SK-N-SH (cell line): Measurements from ENCODE around the gene CTSZ. TPM values are rescaled to one million over a fixed set of nuclear protein-coding genes. Genes with fewer than 3 reads are reported as not detected.

Source experiments
- CTCF ChIA-PET: fragments of 300-600, 350-600 bp; formaldehyde crosslinking; extraction: SDS; loops from one replicate; lab custom pipeline; 2021; lab: Yijun Ruan, JAX
- POLR2A ChIA-PET: fragments of 350-600 bp; sonication (Branson Sonifier 250); formaldehyde crosslinking; extraction: SDS; loops from one replicate; lab custom pipeline; 2020; ENCODE audit warnings: antibody characterized with exemption, inconsistent platforms; lab: Yijun Ruan, JAX
- DNase-seq: peaks from one replicate; pipeline ENCODE4 v3.0.0; 2012
- H2AFZ ChIP-seq: fragments of 200-600 bp; sonication (generic); 2 replicates; pipeline ENCODE4 v1.8.1; 2016; ENCODE audit warnings: antibody characterized with exemption, mild to moderate bottlenecking, low read depth
- H3F3A ChIP-seq: fragments of 200-600 bp; sonication (generic); replicated peaks from 2 replicates; pipeline ENCODE3; 2016; ENCODE audit warnings: antibody characterized with exemption, mild to moderate bottlenecking; ENCODE audit not compliant: insufficient read depth
- H3K27ac ChIP-seq, 2 experiments: fragments of 200-500 bp in 1 of 2; fragments of 200-600 bp in 1 of 2; sonication (Bioruptor generic) in 1 of 2; sonication (generic), shearing (Covaris generic) in 1 of 2; 2 replicates each; pipeline versions ENCODE4 v1.5.1 to v1.6.1; 2014 to 2016; ENCODE audit warnings: low read depth in 2 of 2, inconsistent platforms in 1 of 2, low read length in 1 of 2, mild to moderate bottlenecking in 1 of 2, mixed read lengths in 1 of 2
- H3K27me3 ChIP-seq: fragments of 200-600 bp; sonication (generic), shearing (Covaris generic); 2 replicates; pipeline ENCODE4 v1.6.1; 2016; ENCODE audit warnings: mixed run types; ENCODE audit not compliant: insufficient read depth
- H3K36me3 ChIP-seq, 2 experiments: fragments of 200-500 bp in 1 of 2; fragments of 200-600 bp in 1 of 2; sonication (Bioruptor generic) in 1 of 2; sonication (generic) in 1 of 2; replicated peaks in 1 of 2; 2 replicates each; pipeline versions ENCODE3 to v1.5.1; 2014 to 2016; ENCODE audit warnings: low read length in 1 of 2, mild to moderate bottlenecking in 1 of 2; ENCODE audit not compliant: insufficient read depth in 2 of 2, control insufficient read depth in 1 of 2
- H3K4me1 ChIP-seq, 2 experiments: fragments of 200-500 bp in 1 of 2; fragments of 200-600 bp in 1 of 2; sonication (Bioruptor generic) in 1 of 2; sonication (generic), shearing (Covaris generic) in 1 of 2; 2 replicates each; pipeline versions ENCODE4 v1.5.1 to v1.6.1; 2014 to 2016; ENCODE audit warnings: low read depth in 1 of 2, low read length in 1 of 2, mixed run types in 1 of 2; ENCODE audit not compliant: insufficient read depth in 2 of 2, control insufficient read depth in 1 of 2
- H3K4me2 ChIP-seq: fragments of 200-600 bp; sonication (generic), shearing (Covaris generic); 2 replicates; pipeline ENCODE4 v1.6.1; 2017; ENCODE audit warnings: mixed run types
- H3K4me3 ChIP-seq, 2 experiments: fragments of 200-500 bp in 1 of 2; fragments of 200-600 bp in 1 of 2; sonication (Bioruptor generic) in 1 of 2; sonication (generic), shearing (Covaris generic) in 1 of 2; 2 replicates each; pipeline versions ENCODE4 v1.5.1 to v1.8.1; 2014 to 2016; ENCODE audit warnings: low read depth in 2 of 2, inconsistent platforms in 1 of 2, low read length in 1 of 2, mild to moderate bottlenecking in 1 of 2, mixed read lengths in 1 of 2, moderate library complexity in 1 of 2
- H3K79me2 ChIP-seq: fragments of 200-600 bp; sonication (generic); 2 replicates; pipeline ENCODE4 v1.8.1; 2017; ENCODE audit warnings: mild to moderate bottlenecking; ENCODE audit not compliant: insufficient read depth
- H3K9ac ChIP-seq: fragments of 200-600 bp; sonication (generic); 2 replicates; pipeline ENCODE4 v1.6.1; 2017; ENCODE audit warnings: mixed run types
- H3K9me2 ChIP-seq: fragments of 200-600 bp; sonication (generic); 2 replicates; pipeline ENCODE4 v1.6.1; 2017; ENCODE audit warnings: mixed run types
- H3K9me3 ChIP-seq: fragments of 200-600 bp; sonication (generic); 2 replicates; pipeline ENCODE4 v1.6.1; 2017; ENCODE audit warnings: mixed run types, mild to moderate bottlenecking, moderate library complexity
- H4K20me1 ChIP-seq: fragments of 200-600 bp; sonication (generic); 2 replicates; pipeline ENCODE4 v1.6.1; 2017; ENCODE audit warnings: mild to moderate bottlenecking, mixed run types; ENCODE audit not compliant: insufficient read depth
- EP300 ChIP-seq, 2 experiments: IDR thresholded peaks; 2 replicates each; pipeline versions ENCODE4 v1.4.0 to v1.6.1; 2012; ENCODE audit warnings: borderline replicate concordance in 1 of 2, low read depth in 1 of 2, low read length in 1 of 2
- EZH2phosphoT487 ChIP-seq: fragments of 200-600 bp; sonication (generic); IDR thresholded peaks from 2 replicates; pipeline ENCODE4 v1.6.1; 2017; ENCODE audit warnings: low read depth, mixed run types, mild to moderate bottlenecking, antibody characterized with exemption, moderate library complexity, borderline replicate concordance
- FOSL2 ChIP-seq: IDR thresholded peaks from 2 replicates; pipeline ENCODE4 v1.4.0; 2012; ENCODE audit warnings: low read depth, mild to moderate bottlenecking, moderate library complexity, borderline replicate concordance
- FOXJ3 ChIP-seq: sonication (generic); formaldehyde crosslinking; IDR thresholded peaks from 2 replicates; pipeline ENCODE4 v1.5.1; 2020; ENCODE audit warnings: mild to moderate bottlenecking, missing genetic modification reagents
- FOXM1 ChIP-seq: IDR thresholded peaks from 2 replicates; pipeline ENCODE4 v1.4.0; 2012; ENCODE audit warnings: low read depth, mild to moderate bottlenecking
- IRF3 ChIP-seq: fragments of 150-350 bp; IDR thresholded peaks from 2 replicates; pipeline ENCODE4 v1.6.1; 2016; ENCODE audit warnings: mild to moderate bottlenecking, low read depth, low read length
- JUND ChIP-seq: IDR thresholded peaks from 2 replicates; pipeline ENCODE4 v1.4.0; 2012
- MEF2A ChIP-seq: IDR thresholded peaks from 2 replicates; pipeline ENCODE4 v1.4.0; 2012; ENCODE audit warnings: low read depth, borderline replicate concordance
- MXI1 ChIP-seq: IDR thresholded peaks from 2 replicates; pipeline ENCODE4 v1.6.1; 2012; ENCODE audit warnings: mild to moderate bottlenecking, low read depth, low read length, improper control_type of control experiment
- NFIC ChIP-seq: IDR thresholded peaks from 2 replicates; pipeline ENCODE4 v1.4.0; 2012; ENCODE audit warnings: borderline replicate concordance
- POLR2AphosphoS5 ChIP-seq: IDR thresholded peaks from 2 replicates; pipeline ENCODE4 v1.6.1; 2012; ENCODE audit warnings: low read depth, low read length
- RAD21 ChIP-seq: IDR thresholded peaks from 2 replicates; pipeline ENCODE4 v1.6.1; 2012; ENCODE audit warnings: mild to moderate bottlenecking, low read length
- RCOR1 ChIP-seq: fragments of 150-350 bp; IDR thresholded peaks from 2 replicates; pipeline ENCODE4 v1.6.1; 2017; ENCODE audit warnings: antibody characterized with exemption, low read length
- RXRA ChIP-seq: IDR thresholded peaks from 2 replicates; pipeline ENCODE4 v1.4.0; 2012; ENCODE audit warnings: low read depth, mild to moderate bottlenecking, borderline replicate concordance
- TAF1 ChIP-seq: IDR thresholded peaks from 2 replicates; pipeline ENCODE4 v1.6.1; 2012; ENCODE audit warnings: low read depth, mild to moderate bottlenecking, low read length, moderate library complexity, borderline replicate concordance
- TCF12 ChIP-seq: IDR thresholded peaks from 2 replicates; pipeline ENCODE4 v1.4.0; 2012
- YY1 ChIP-seq: IDR thresholded peaks from 2 replicates; pipeline ENCODE4 v1.4.0; 2012; ENCODE audit warnings: low read depth, mild to moderate bottlenecking
- ZBTB33 ChIP-seq: IDR thresholded peaks from 2 replicates; pipeline ENCODE4 v1.4.0; 2012; ENCODE audit warnings: low read depth, borderline replicate concordance
- WGBS: methylation state at CpG from one replicate; pipeline ENCODE4 v1.1.6; 2017; ENCODE audit warnings: low lambda C conversion rate; 5-methylcytosine and 5-hydroxymethylcytosine counted together
- polyA plus RNA-seq, 3 experiments: library from polyadenylated mRNA; depleted of rRNA; stranded (reverse); fragments of >200 nt; gene quantifications; 2 replicates each; pipeline ENCODE4 v1.2.3, GENCODE V29; 2012
- TF ChIP-seq, protein P1 (sequence below): fragments of 150-350 bp; IDR thresholded peaks from 2 replicates; pipeline ENCODE4 v1.6.1; 2017; ENCODE audit warnings: antibody characterized with exemption, low read length, low read depth, borderline replicate concordance
- TF ChIP-seq, protein P2 (sequence below): fragments of 200-600 bp; sonication (generic); IDR thresholded peaks from 2 replicates; pipeline ENCODE4 v1.6.1; 2017; ENCODE audit warnings: antibody characterized with exemption, mild to moderate bottlenecking, moderate library complexity
- TF ChIP-seq, protein P3 (sequence below): IDR thresholded peaks from 2 replicates; pipeline ENCODE4 v1.4.0; 2012; ENCODE audit warnings: low read depth
- TF ChIP-seq, protein P4 (sequence below): IDR thresholded peaks from 2 replicates; pipeline ENCODE4 v1.4.0; 2012; ENCODE audit warnings: low read depth, borderline replicate concordance

Gene CTSZ
- polyA plus RNA-seq, 1 of the 3 experiments (the other 2 are of a cell fraction) = 0.03 TPM

DNA sequence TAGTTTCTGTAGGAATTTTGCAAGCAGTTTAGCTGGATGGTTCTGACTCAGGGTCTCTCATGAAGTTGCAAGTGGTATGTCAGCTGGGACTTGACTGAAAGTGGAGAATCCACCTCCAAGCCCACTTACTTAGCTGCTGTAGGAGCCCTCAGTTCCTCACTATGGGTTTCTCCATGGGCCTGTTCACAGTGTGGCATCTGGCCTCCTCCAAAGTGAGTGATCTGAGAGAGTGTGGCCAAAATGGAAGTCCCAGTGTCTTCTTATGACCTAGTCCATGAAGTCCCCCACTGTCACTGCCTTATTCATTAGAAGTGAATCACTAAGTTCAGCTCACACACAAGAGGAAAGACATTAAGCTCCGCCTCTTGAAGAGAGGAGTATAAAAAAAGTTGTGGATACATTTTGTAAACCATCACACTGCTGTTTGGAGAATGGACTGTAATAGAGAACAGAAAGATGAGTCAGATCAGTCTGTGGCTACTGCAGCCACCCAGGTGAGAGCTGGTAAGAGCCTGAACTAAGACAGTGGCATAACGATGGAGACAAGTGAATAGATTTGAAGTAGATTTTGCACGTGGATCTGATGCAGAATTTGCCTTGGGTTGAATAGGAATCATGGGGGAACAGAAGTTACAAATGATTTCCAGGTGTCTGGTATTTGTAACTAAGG lies 30.9 kb downstream of the CTSZ start:
- WGBS = 79% methylated on average over 3 of the region's 3 CpGs
- no peaks in the 10 kb centered on the region for H4K20me1 ChIP-seq
- 0 out of 2 replicates have a peak, but pooled peaks cover 4% of the 10 kb centered on the region for H3K9me3 ChIP-seq
- no peak overlapping the region for H3K27ac ChIP-seq
- DNase-seq = no peak
- no peak overlapping the region for H3K9ac ChIP-seq
- POLR2A ChIA-PET = no interaction called here
- no peaks in the 10 kb centered on the region for H3K9me2 ChIP-seq
- CTCF ChIA-PET = interaction anchor here (1.0 kb wide), 1 partner anchor 480 kb away, joined by 3 read pairs; no protein-coding TSS in a partner anchor
- no peaks in the 10 kb centered on the region for H3F3A ChIP-seq
- TF ChIP-seq RAD21 (no peak), JUND (no peak), FOXJ3 (CRISPR knock-in tag) (no peak), FOXM1 (no peak), YY1 (no peak), EZH2phosphoT487 (no peak), RCOR1 (no peak), MXI1 (no peak), RXRA (no peak)
- TF ChIP-seq, protein P1, sequence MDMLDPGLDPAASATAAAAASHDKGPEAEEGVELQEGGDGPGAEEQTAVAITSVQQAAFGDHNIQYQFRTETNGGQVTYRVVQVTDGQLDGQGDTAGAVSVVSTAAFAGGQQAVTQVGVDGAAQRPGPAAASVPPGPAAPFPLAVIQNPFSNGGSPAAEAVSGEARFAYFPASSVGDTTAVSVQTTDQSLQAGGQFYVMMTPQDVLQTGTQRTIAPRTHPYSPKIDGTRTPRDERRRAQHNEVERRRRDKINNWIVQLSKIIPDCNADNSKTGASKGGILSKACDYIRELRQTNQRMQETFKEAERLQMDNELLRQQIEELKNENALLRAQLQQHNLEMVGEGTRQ = no peak
- H3K36me3 ChIP-seq = no peaks in the 10 kb centered on the region
- no peaks in the 10 kb centered on the region for H3K27me3 ChIP-seq
- no peaks in the 10 kb centered on the region for H3K79me2 ChIP-seq
- no peak overlapping the region for H2AFZ ChIP-seq
- H3K4me1 ChIP-seq = no peaks in the 10 kb centered on the region
- no peak overlapping the region for H3K4me3 ChIP-seq
- no peak overlapping the region for H3K4me2 ChIP-seq

DNA sequence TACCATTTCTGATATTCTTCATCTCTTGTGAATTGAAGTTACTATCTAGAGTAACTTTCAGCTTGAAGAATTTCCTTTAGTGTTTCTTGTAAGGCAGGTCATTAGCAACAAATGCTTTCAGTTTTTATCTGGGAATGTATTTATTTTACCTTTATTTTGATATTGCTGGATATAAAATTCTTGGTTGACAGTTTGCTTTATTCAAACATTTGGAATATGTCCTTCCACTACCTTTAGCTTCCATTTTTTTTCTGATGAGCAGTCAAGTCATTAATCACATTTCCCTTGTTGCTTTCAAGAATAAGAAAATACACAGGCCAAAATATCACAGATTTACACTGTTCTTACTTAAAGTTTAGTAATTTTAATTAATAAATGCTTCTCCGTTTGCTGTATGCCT lies 31.7 kb downstream of the CTSZ start:
- CTCF ChIA-PET = no interaction called here

More for the DNA sequence above, 31.7 kb downstream of the CTSZ start:
- no peak overlapping the region for H2AFZ ChIP-seq
- no peaks in the 10 kb centered on the region for H3K4me1 ChIP-seq
- no peak overlapping the region for H3K4me3 ChIP-seq
- DNase-seq = no peak
- no peak for TF ChIP-seq TAF1
- no peak for TF ChIP-seq IRF3
- no peak for TF ChIP-seq NFIC
- no peak for TF ChIP-seq RXRA
- TF ChIP-seq FOSL2 = no peak
- no peak for TF ChIP-seq TCF12
- TF ChIP-seq MXI1 = no peak
- TF ChIP-seq MEF2A = no peak
- TF ChIP-seq, protein P2, sequence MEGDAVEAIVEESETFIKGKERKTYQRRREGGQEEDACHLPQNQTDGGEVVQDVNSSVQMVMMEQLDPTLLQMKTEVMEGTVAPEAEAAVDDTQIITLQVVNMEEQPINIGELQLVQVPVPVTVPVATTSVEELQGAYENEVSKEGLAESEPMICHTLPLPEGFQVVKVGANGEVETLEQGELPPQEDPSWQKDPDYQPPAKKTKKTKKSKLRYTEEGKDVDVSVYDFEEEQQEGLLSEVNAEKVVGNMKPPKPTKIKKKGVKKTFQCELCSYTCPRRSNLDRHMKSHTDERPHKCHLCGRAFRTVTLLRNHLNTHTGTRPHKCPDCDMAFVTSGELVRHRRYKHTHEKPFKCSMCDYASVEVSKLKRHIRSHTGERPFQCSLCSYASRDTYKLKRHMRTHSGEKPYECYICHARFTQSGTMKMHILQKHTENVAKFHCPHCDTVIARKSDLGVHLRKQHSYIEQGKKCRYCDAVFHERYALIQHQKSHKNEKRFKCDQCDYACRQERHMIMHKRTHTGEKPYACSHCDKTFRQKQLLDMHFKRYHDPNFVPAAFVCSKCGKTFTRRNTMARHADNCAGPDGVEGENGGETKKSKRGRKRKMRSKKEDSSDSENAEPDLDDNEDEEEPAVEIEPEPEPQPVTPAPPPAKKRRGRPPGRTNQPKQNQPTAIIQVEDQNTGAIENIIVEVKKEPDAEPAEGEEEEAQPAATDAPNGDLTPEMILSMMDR = no peak
- TF ChIP-seq ZBTB33 = no peak
- TF ChIP-seq POLR2AphosphoS5 = no peak
- TF ChIP-seq, protein P3, sequence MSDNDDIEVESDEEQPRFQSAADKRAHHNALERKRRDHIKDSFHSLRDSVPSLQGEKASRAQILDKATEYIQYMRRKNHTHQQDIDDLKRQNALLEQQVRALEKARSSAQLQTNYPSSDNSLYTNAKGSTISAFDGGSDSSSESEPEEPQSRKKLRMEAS = no peak
- TF ChIP-seq, protein P4, sequence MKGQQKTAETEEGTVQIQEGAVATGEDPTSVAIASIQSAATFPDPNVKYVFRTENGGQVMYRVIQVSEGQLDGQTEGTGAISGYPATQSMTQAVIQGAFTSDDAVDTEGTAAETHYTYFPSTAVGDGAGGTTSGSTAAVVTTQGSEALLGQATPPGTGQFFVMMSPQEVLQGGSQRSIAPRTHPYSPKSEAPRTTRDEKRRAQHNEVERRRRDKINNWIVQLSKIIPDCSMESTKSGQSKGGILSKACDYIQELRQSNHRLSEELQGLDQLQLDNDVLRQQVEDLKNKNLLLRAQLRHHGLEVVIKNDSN = no peak
- TF ChIP-seq FOXJ3 (CRISPR knock-in tag) = no peak
- TF ChIP-seq EP300 (IDR thresholded peaks at IDR 0.05; ENCODE audit: borderline replicate concordance in 1 of 2, low read depth in 1 of 2, low read length in 1 of 2) = no peak
- H3K79me2 ChIP-seq = no peaks in the 10 kb centered on the region
- no peaks in the 10 kb centered on the region for H3K9me2 ChIP-seq
- H3K9me3 ChIP-seq = 0 out of 2 replicates have a peak, but pooled peaks cover 4% of the 10 kb centered on the region
- no peak overlapping the region for H3K4me2 ChIP-seq
- no peaks in the 10 kb centered on the region for H3F3A ChIP-seq
- H3K27me3 ChIP-seq = no peaks in the 10 kb centered on the region
- H3K36me3 ChIP-seq = no peaks in the 10 kb centered on the region
- POLR2A ChIA-PET = no interaction called here
- 65% methylated on average over 1 of the region's 1 CpG for WGBS
- no peaks in the 10 kb centered on the region for H4K20me1 ChIP-seq
- H3K27ac ChIP-seq = no peak overlapping the region
- H3K9ac ChIP-seq = no peak overlapping the region
